ENCODE data around the gene COMMD7. TPM values are rescaled to one million over a fixed set of nuclear protein-coding genes. Genes with fewer than 3 reads are reported as not detected.
"Not testable (repeated sequence)": the region's sequence is repeated elsewhere in the genome, so short reads cannot be mapped to it uniquely, and the experiment has no call there.

COMMD7 gene
- total RNA-seq, 1 donor from 2014 or later: 24.2 TPM

DNA sequence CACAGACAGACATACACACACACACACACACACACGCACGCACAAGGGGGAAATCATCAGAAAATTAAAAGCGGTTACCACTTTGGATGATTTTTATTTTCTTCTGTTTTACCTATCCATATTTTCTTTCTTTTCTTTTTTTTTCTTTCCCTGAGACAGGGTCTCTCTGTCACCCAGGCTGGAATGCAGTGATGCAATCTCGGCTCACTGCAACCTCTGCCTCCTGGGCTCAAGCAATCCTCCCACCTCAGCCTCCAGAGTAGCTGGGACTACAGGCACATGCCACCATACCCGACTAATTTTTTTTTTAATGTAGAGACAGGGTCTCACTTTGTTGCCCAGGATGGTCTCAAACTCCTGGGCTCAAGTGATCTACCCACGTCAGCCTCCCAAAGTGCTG, 14.8 kb downstream of the COMMD7 start:
- DNase-seq: not testable (repeated sequence)

DNA sequence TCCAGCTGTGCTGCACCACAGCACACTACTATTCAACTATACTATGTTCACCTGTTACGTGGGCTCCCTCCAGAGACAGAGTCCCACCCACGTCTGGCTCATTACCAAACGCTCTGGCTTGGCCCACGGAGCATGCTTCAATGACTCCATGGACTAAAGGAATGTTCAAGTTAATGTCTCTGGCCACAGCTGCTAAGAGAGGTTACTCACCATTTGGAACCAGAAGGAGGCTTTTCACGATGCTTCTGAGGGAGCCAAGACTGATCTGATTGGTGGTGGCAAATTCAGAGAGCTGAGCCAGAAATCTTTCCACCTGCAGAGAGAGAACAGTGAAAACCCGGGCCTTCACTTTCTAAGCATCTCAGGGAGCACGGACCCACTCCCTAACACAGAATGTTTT, 15.6 kb downstream of the COMMD7 start:
- peak; percentile 9 for DNase-seq

DNA sequence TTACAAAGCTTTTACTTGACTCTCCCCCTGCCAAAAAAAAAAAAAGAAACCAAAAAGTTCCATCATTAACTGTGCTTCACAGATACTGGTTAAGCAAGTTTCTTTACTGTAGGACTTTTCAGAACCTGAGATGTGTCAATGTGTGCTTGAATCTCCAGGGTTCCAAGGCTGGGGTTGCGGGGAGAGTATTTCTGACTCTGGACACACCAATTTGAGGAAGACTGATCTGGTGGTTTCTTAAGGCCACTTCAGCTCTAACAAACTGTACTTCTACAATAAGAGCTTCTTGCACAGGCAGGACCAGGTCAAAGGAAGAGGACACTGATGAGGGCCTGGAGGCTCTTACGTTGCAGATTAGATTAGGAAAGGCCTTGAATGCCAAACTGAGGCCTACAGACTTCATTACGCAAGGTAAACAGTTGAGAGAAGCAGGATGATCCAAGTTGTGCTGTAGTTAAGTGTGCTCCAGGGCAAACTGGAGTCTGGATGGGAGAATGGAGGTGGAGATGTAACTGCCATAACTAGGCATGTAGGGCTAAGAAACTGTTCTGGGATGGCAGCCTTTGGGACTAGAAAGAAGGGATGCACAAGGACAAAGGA, 24.4 kb downstream of the COMMD7 start:
- no peak for DNase-seq

DNA sequence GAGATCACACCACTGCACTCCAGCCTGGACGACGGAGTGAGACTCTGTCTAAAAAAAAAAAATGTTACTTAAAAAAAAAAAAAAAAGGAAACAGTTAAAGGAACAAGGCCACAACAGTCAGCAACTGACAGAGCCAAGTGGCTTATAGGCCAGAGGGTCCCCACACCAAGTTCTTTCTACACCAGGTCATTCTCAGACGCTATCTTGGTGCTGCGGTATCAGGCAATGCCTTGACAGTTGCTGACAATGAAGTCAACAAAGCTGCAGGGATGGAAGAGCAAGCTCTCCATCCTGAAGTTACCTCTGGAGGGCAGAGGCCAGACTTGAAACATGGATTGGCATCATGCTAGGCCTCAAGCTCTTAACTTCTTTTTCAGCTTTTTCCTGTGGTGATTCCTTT, 31.9 kb downstream of the COMMD7 start:
- no peak for DNase-seq

DNA sequence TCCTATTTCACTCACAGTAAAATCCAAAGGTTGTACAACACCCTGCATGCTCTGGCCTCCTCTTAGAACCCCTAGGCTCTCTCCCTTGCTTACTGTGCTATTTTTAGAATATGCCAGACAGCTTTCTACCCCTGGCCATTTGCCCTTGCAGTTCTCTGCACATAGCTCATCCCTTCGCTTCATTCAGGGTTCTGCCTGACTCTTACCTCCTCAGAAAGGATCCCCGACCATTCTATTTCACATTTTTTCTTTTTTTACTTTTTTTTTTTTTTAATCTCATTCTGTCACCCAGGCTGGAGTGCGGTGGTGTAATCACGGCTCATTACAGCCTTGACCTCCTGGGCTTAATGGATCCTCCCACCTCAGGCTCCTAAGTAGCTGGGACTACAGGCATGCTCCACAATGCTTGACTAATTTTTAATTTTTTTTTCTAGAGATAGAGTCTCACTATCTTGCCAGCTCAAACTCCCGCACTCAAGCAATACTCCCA, 33.6 kb downstream of the COMMD7 start:
- DNase-seq: no peak

DNA sequence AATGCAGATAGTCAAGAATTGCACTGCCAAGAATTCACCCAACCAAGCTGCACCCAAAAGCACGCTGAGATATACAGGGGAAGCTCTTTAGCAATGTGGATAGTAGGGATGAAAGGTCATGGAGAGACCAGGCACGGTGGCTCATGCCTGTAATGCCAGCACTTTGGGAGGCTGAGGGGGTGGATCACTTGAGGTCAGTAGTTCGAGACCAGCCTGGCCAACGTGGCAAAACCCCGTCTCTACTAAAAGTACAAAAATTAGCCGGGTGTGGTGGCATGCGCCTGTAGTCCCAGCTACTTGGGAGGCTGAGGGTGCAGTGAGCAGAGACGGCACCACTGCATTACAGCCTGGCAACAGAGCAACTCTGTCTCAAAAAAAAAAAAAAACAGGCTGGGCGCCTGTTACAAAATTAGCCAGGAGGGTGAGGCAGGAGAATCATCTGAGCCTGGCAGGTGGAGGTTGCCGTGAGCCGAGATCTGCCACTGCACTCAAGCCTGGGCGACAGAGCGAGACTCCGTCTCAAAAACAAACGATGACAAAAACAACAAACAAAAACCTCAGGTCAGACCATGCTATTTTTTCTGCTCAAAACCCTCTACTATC, 34.1 kb downstream of the COMMD7 start:
- not testable (repeated sequence) for DNase-seq

DNA sequence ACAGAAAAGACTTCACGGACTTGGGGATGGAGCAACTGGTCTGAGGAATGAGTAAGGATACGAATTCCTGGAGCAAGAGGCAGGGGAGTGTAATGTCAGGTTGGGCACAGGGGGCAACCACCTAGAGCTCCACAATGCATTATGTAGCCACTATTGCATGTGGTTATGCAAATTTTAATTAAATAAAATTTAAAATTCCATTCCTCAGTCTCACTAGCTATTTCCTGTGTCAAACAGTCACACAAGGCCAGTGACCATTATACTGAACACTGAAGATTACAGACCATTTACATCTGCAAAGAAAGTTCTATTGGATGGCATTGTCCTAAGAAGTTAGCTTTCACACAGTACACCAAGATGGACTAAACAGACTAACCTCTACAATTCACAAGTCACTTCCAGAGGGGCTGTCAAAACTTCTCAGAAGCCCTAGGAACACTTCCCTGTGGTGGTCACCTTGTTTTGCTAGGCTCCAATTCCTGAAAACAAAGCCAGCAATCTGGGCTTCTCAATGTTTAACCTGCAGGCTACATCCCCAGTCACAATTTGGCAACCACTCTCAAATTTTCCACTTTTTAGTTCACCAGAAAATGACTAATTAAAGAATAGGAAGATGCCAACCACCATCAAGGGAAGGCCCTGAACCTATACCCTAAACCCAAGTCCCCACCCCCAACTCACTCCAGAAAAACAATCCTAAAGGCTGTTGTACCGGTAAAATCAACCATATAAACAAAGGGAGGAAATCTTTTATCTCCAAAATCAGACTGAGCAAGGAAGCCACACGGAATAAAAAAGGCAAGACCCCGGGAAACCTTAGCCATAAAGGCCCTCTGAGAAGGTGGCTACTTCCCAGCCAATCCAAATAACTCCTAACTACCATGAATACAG, 35.3 kb downstream of the COMMD7 start:
- no peak for DNase-seq

DNA sequence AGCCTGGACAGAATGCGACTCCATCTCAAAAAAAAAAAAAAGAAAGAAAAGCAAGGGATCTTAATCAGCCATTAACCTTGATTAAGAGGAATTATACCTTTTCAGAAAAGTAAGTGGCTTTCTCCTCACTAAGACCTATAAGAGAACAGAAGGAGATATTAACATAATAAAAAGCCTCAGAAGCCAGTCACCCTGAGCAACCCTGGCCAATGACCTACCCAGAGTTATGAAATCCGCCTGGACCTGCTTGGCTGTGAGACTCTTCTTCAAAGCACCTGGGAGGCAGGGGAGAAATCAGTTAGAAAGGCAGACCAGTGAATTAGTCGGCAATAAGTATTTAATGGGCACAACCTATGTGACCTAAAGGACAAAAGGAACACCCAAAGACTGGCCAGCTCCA, 36.8 kb downstream of the COMMD7 start:
- no peak for DNase-seq

DNA sequence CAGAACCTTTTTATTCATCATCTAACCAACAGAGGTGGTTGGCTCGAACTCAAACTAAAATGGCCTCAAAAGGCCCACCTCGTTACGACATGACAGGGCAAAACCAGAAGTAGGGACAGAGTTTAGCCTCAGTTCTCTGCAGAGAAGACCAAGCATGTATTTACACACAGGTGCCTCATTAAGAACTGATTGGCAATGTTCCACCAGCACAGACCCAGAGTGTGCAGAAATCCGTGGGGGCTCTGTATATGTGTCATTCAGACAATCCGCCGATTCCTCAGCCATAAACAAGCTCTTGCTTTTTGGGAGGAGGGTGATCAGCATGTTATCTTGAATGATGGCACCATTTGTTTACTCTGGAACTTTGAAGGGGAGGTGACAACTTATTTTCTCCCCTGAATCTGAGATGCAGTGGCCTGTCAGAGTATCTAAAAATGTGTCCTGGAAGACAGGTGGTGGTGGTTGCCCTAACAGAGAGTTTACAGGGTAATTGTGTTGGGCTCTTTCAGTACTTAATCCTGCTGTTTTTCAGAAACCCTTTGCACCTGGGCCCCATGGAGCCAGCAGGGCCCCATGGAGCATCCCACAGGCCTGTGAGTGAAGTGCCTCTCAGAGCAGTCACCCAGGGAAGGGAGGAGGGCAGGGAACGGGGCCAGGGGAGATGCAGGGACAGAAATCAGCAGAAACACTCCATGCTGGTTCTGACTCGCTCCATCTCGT, 40.4 kb downstream of the COMMD7 start:
- DNase-seq: no peak

DNA sequence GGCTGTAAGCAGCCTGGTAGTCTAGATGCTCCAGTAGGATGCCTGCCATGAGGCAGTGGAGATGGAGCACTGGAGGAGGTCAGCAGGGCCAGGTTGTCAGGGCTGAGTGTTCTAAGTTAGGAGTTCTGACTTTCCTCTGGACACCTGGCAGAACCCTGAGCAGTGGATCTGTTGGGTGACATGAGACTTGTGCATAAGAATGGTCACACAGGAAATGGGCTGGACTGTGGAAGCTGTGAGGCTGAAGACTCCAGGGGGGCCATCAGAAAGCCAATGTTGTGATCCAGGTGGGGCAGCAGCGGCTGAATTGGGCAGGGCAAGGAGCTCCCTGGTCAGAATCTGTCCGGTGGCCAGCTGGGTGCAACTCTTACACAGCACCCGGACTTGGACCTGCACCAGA, 45.7 kb downstream of the COMMD7 start:
- DNase-seq: no peak

DNA sequence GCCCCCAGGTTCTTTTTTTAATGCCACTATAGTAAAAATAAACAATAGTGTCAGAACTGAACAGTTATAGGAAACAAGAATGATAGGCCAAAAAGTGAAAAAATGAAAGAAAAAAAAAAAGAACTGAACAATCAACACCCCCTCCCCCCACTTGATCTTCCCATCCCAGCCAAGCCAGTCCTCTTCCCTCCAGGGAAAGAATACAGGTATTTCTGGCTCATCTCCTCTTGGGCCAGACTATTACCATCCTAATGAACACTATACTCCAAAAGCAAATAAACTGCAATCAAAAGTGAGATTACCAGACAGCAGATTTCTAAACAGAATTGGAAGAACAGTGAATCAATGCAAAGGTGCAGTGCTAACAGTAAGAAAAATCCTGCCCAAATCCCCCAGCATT, 48.2 kb downstream of the COMMD7 start:
- no peak for DNase-seq

DNA sequence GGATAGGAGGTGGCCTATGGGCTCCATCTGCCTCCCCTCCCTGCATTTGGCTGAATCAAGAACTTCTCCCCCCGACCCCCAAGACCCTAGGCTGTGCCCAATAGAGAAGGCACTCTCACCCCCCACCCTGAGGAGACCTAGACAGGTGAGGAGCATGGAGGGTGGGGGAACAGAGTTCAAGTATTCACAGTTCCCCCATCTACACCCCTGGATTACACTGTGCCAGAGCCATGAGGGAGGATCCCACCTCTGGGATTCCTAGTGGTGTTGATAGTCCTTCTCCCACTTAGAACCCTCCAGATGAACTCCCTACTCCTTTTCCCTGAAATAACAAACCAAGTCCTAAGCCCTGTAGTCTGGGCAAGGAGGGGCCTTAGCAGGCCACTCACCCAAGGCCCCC, 54.3 kb downstream of the COMMD7 start:
- DNase-seq: not testable (repeated sequence)

DNA sequence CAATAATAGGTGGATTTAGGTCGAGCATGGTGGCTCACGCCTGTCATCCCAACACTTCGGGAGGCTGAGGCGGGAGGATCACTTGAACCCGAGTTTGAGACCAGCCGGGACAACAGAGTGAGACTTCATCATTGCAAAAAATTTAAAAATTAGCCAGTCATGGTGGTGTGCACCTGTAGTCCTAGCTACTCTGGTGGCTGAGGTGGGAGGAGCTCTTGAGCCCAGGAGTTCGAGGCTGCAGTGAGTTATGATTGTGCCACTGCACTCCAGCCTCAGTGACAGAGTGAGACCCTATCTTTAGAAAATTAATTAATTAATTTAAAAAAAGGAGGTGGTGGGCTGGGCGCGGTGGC, 56.1 kb downstream of the COMMD7 start:
- DNase-seq: no peak

DNA sequence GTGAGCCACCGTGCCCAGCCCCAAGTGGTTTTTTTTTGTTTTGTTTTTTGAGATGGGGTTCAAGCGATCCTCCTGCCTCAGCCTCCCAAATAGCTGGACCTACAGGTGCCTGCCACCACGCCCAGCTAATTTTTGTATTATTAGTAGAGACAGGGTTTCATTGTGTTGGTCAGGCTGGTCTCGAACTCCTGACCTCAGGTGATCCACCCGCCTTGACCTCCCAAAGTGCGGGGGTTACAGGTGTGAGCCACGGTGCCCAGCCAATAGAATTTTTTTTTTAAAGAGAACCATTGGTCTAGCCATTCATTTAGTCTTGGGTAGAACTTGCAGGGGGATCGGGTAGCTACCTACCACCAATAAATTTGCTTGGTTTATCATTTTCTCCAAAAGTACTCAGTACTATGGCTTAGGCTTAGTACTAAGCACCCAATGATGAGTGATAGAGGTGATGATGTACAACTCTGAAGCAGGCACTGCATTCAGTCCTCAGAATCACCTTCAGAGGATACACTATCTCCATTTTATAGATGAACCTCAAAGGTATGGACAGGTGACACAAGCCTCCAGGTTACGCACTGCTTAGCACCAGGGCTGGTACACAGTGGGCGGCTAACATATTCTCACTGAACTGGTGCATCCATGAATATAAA, 56.6 kb downstream of the COMMD7 start:
- no peak for DNase-seq

DNA sequence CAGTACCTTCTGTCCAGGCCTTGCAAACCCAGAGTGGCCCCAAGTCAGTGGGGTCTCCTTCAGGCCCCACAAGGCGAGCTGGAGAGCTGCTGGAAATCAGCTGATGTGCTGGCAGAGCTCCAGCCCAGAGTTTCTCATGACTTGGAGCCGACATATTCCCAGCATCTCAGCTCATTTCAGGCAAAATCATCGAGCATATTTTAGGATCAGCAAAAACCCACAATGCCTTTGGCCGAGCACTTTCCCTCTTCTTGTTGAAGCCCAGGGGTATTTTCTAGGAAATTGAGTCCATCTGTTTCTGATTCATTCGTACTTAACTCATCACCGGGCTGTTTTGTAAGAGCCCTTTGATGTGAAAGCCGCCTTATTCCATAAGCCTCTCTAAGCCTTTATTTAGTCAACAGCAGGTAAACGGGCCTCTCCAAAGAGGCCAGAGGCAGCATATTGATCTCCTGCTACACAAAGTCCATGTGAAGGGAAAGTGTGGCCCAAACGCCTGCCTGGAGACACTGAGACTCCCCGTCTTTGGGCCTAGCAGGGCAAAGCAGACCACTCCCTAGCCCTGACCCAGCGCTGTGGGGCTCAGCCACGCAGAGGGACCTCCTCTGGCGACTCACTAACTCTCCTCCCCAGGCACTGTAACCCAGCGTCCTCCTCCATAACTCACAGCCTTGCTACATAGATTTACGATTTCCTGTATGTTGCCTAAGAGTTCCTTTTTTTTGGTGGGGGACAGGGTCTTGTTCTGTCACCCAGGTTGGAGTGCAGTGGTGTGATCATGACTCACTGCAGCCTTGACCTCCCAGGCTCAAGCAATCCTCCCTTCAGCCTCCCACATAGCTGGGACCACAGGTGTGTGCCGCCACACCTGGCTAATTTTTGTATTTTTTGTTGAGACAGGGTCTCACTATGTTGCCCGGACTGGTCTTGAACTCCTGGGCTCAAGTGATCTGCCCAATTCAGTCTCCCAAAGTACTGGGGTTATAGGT, 57.4 kb downstream of the COMMD7 start:
- no peak for DNase-seq

DNA sequence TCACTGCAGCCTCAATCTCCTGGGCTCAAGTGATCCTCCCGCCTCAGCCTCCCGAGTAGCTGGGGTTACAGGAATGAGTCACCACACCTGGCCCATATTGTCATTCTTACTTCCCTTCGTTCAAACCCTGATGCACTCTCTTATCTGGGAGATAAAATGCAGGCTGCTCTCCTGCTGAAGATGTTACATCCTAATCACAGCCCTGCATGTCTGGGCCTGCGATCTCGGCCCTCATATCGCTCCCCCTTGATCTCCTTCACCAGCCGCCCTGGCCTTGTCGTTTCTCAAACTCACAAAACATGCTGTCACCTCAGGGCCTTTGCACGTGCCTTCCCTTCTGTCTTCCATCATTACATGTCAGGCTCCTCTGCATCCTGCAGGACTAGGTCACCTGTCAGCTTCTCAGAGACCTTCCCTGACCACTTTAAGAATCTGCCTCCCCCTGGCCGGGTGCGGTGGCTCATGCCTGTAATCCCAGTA, 60.7 kb downstream of the COMMD7 start:
- no peak for DNase-seq

DNA sequence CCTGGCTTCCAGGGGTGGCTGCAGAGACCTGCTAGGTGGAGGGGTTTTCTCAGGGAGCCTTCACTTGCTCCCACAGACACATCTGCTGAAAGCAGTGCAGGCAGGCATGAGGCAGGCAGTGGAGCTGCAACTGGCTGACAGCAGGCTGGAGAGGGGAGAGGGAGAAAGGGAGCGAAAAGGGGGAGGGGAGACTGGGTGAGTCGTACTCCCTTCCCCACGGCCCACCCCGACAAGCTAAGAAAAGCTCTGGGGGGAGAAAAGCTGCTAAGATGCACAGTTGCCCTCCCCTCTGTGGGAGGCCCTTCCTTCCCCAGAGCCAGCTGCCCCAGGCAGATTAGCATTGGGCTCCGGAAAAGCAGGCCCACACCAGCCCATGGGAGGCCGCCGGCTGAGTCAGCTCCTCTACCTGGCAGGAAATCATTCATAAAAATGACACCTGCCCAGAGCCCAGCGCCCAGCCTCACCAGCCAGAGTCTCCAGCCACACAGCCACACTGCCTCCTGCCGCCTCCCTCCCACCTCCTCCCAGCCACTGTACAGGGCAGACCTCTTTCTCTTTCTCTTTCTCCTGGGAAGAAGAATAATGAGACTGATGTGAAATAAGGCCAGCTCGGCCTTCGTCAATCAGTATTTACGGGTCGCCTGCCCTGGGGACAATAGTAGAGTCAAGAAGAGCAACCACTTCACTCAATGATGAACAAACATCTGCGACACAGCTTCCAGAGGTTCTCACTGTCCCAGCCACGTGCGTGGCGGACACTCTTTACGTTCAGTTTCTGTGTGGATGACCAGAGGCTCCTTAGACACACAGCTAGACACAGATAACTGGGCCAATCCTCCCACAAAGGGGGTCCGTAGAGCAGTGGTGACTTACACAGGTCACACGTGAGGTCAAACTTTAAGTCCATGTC, 61.8 kb downstream of the COMMD7 start:
- peak; percentile 33 for DNase-seq

DNA sequence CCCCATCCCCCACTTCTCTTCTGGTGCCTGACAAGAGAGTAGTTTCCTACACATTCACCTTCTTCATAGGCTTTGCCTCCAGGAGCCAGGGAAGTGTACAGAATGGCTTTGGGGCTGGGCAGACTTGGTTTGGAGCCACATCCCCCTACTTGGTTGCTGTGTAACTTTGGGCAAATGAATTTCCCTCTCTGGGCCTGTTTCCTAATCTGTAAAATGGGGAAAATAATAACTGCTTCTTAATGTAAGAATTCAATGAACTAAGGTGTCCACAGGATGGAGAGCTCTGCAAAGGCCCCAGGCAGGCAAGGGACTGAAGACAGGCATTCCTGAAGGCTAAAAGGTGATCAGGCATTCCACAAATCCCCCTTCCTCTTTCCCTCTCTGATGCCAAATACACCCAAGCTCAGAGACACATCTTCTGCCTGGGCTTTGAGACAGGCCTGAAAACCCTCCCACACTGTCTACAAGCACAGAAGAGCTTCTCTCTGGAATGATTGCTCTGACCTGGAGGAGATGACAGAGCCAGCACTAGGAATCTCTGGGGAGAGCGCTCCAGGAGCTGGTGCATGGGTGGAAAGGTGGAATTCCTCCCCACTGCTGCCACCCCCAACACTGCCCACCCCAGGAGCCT, 62.6 kb downstream of the COMMD7 start:
- DNase-seq: no peak

DNA sequence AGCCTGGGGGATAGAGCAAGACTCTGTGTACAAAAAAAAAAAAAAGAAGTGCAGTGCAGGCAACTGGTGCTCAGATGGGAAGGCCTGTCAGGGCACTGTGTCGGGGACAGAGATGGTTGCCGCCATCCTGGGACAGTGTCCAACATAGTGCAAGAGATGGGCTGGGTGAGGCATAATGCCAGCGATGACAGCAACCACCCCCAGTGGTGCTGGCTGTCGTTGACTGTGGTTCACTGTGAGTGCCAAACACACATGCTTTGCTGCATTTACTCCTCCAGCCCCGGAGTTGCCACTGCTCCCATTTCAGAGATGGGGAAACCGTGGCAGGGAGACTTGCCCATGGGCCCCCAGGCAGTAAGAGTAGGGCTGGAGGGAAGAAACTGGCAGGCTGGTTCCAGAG, 64.3 kb downstream of the COMMD7 start:
- peak; percentile 69 for DNase-seq
